ENCODE data around the gene FOXP1. TPM values are rescaled to one million over a fixed set of nuclear protein-coding genes. Genes with fewer than 3 reads are reported as not detected.

FOXP1 gene
- total and polyA plus RNA-seq, 2 of the 13 experiments (the other 11 are each of a cell fraction or from before 2014, with no cell fraction given) = 40.4 to 59.0 TPM

DNA sequence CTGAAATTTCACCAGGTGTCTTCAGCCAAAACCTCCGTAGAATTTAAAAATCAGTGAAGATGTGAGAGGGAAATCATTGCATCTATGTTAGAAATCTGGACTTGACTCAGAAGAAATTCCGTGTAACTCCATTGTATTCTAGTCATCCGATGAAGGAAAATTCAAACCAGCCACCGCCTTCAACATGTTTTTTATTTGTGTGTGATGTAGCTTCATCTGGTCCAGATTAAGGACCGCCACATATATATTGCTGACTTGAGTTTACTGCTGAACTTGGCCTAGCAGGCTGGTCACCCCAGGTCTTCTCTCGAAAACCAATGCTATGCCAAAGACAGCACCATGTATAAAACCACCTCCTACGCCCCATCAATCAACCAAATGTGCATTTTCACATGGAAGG lies 120.9 kb downstream of the FOXP1 start:
- Histone ChIP-seq H3K4me1 (ENCODE audit: insufficient read depth, low read length) (no peaks in the 10 kb centered on the region), H3K9me3 (ENCODE audit: low read length) (no peaks in the 10 kb centered on the region), H3K27ac (ENCODE audit: extremely low read length, insufficient read depth, low read length) (no peak overlapping the region), H3K79me2 (ENCODE audit: insufficient read depth, low read length) (peaks cover 19% of the 10 kb centered on the region), H3K4me3 (replicated peaks in 1 of 3; ENCODE audit: insufficient read depth in 1 of 3, low read depth in 2 of 3, low read length in 3 of 3) (no peak overlapping the region), H3K27me3 (ENCODE audit: control insufficient read depth in 1 of 2, insufficient read depth in 2 of 2, low read length in 2 of 2) (no peaks in the 10 kb centered on the region), H3K36me3 (replicated peaks in 1 of 2; ENCODE audit: control insufficient read depth in 1 of 2, insufficient read depth in 2 of 2, low read length in 2 of 2) (no peaks in the 10 kb centered on the region; a peak in 1 of 5 replicates), H3K9ac (ENCODE audit: insufficient read depth, low read depth, low read length) (no peak overlapping the region), H3K4me2 (ENCODE audit: low read depth, low read length) (no peak overlapping the region), H2AFZ (ENCODE audit: low read length) (no peak overlapping the region), H4K20me1 (ENCODE audit: insufficient read depth, low read length) (no peaks in the 10 kb centered on the region; the same call in none of the 2 replicates)
- WGBS (ENCODE audit: low lambda C conversion rate) = 95% methylated on average over 7 of the region's 7 CpGs
- in situ Hi-C loops (cut with HindIII; ENCODE audit: extremely low pct_ligation_motif_present, low pct_unique_long_range_greater_than_20kb) (no loop called here), intact Hi-C loops (cut with micrococcal nuclease; ENCODE audit: unreplicated experiment) (no loop called here)
- ChIA-PET CTCF (ENCODE audit: low intra/inter-chr PET ratio, low total read pairs) (no interaction called here), POLR2A (no interaction called here)
- TF ChIP-seq, protein P1, sequence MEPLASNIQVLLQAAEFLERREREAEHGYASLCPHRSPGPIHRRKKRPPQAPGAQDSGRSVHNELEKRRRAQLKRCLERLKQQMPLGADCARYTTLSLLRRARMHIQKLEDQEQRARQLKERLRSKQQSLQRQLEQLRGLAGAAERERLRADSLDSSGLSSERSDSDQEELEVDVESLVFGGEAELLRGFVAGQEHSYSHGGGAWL (CRISPR knock-in tag; IDR thresholded peaks at IDR 0.05) = no peak
- TF ChIP-seq MAFF (IDR thresholded peaks at IDR 0.05; ENCODE audit: low read depth, low read length) (no peak), ZNF468 (CRISPR knock-in tag; IDR thresholded peaks at IDR 0.05) (no peak), GLI4 (CRISPR knock-in tag; IDR thresholded peaks at IDR 0.05; ENCODE audit: borderline replicate concordance) (no peak), HNF1B (CRISPR knock-in tag; IDR thresholded peaks at IDR 0.05) (no peak), ZNF251 (CRISPR knock-in tag; IDR thresholded peaks at IDR 0.05) (no peak), FOXP4 (CRISPR knock-in tag; IDR thresholded peaks at IDR 0.05) (no peak), CBFB (CRISPR knock-in tag; IDR thresholded peaks at IDR 0.05) (no peak), NR2F2 (IDR thresholded peaks at IDR 0.05; ENCODE audit: borderline replicate concordance, low read depth) (no peak), NR2F1 (CRISPR knock-in tag; IDR thresholded peaks at IDR 0.05) (no peak)
- TF ChIP-seq, protein P2, sequence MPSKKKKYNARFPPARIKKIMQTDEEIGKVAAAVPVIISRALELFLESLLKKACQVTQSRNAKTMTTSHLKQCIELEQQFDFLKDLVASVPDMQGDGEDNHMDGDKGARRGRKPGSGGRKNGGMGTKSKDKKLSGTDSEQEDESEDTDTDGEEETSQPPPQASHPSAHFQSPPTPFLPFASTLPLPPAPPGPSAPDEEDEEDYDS (CRISPR knock-in tag; IDR thresholded peaks at IDR 0.05) = no peak
- TF ChIP-seq, protein P3, sequence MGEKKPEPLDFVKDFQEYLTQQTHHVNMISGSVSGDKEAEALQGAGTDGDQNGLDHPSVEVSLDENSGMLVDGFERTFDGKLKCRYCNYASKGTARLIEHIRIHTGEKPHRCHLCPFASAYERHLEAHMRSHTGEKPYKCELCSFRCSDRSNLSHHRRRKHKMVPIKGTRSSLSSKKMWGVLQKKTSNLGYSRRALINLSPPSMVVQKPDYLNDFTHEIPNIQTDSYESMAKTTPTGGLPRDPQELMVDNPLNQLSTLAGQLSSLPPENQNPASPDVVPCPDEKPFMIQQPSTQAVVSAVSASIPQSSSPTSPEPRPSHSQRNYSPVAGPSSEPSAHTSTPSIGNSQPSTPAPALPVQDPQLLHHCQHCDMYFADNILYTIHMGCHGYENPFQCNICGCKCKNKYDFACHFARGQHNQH (CRISPR knock-in tag; IDR thresholded peaks at IDR 0.05) = no peak
- TF ChIP-seq, protein P4, sequence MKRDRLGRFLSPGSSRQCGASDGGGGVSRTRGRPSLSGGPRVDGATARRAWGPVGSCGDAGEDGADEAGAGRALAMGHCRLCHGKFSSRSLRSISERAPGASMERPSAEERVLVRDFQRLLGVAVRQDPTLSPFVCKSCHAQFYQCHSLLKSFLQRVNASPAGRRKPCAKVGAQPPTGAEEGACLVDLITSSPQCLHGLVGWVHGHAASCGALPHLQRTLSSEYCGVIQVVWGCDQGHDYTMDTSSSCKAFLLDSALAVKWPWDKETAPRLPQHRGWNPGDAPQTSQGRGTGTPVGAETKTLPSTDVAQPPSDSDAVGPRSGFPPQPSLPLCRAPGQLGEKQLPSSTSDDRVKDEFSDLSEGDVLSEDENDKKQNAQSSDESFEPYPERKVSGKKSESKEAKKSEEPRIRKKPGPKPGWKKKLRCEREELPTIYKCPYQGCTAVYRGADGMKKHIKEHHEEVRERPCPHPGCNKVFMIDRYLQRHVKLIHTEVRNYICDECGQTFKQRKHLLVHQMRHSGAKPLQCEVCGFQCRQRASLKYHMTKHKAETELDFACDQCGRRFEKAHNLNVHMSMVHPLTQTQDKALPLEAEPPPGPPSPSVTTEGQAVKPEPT (CRISPR knock-in tag; IDR thresholded peaks at IDR 0.05; ENCODE audit: low read depth) = no peak
- no TSS peak for BruUV-seq (replicated peaks)
- FAIRE-seq (no peak), ATAC-seq (no peak), DNase-seq (ENCODE audit: low spot score) (no peak)
